ENCODE results near the gene ZNF407.

- no peak for TF ChIP-seq CTCF (IDR thresholded peaks at IDR 0.05)
- TF ChIP-seq POLR2AphosphoS5 (IDR thresholded peaks at IDR 0.05) = no peak
Measured at GRCh38 chr18:74589021-74589420, 8.6 kb upstream of the ZNF407 start.
